Measurements from ENCODE around the gene CEP95. TPM values are rescaled to one million over a fixed set of nuclear protein-coding genes. Genes with fewer than 3 reads are reported as not detected.

The CEP95 gene
- total and polyA plus RNA-seq, 8 donors: 15.7 to 115 (median 53.6) TPM

- peaks cover 48 to 73% (median 60%) of the 10 kb centered on the region in 4 donors for H3K4me1 ChIP-seq
- no peaks in the 10 kb centered on the region for H3K9me3 ChIP-seq
These were observed 3.4 kb upstream of the CEP95 start for GRCh38 chr17:64503341-64503740.

GRCh38 chr17:64503821-64504768, 2.7 kb upstream of the CEP95 start:
- 8 to 22% (median 14%) methylated on average over 7 of the region's 7 CpGs for WGBS, 5 donors

More at GRCh38 chr17:64503341-64503740, 3.4 kb upstream of the CEP95 start:
- Histone ChIP-seq H3K27me3 (no peaks in the 10 kb centered on the region), H3K27ac (peak overlapping the region in 4 of 5 donors; percentile 33 to 100 (median 99)), H3K36me3 (peaks cover 61 to 65% (median 63%) of the 10 kb centered on the region in 4 donors), H3K4me3 (peak overlapping the region; percentile 62 to 89 (median 86))
- no peak for TF ChIP-seq EP300 (IDR thresholded peaks at IDR 0.05)
- TF ChIP-seq CTCF (IDR thresholded peaks at IDR 0.05): no peak
- no peak for TF ChIP-seq POLR2AphosphoS5 (IDR thresholded peaks at IDR 0.05)
- TF ChIP-seq POLR2A (IDR thresholded peaks at IDR 0.05): no peak
- 41 to 59% (median 47%) methylated on average over 5 of the region's 5 CpGs for WGBS, 5 donors
- intact Hi-C loops (cut with DNase I; ENCODE audit: low total_unique reads): no loop called here
- DNase-seq: no peak

GRCh38 chr17:64504769-64505339, 1.9 kb upstream of the CEP95 start:
- peak overlapping the region; percentile 97 to 100 (median 100) for H3K27ac ChIP-seq
- 0 to 1% (median 0%) methylated on average over 13 of the region's 13 CpGs for WGBS, 5 donors
- H3K36me3 ChIP-seq: peaks cover 54 to 60% (median 58%) of the 10 kb centered on the region in 4 donors
- intact Hi-C loops (cut with DNase I; ENCODE audit: low total_unique reads): no loop called here
- peaks cover 48 to 71% (median 62%) of the 10 kb centered on the region in 4 donors for H3K4me1 ChIP-seq
- H3K9me3 ChIP-seq: no peaks in the 10 kb centered on the region
- no peaks in the 10 kb centered on the region for H3K27me3 ChIP-seq
- H3K4me3 ChIP-seq: peak overlapping the region; percentile 62 to 89 (median 86)
- peak in 1 of 2 donors; percentile 77 for DNase-seq
- TF ChIP-seq POLR2AphosphoS5 (IDR thresholded peaks at IDR 0.05) (no peak), EP300 (IDR thresholded peaks at IDR 0.05) (no peak), POLR2A (IDR thresholded peaks at IDR 0.05) (no peak), CTCF (IDR thresholded peaks at IDR 0.05) (no peak)

More at GRCh38 chr17:64503821-64504768, 2.7 kb upstream of the CEP95 start:
- H3K36me3 ChIP-seq: peaks cover 57 to 60% (median 58%) of the 10 kb centered on the region in 4 donors
- H3K27ac ChIP-seq: peak overlapping the region; percentile 32 to 100 (median 100)
- intact Hi-C loops (cut with DNase I; ENCODE audit: low total_unique reads): no loop called here
- TF ChIP-seq CTCF (IDR thresholded peaks at IDR 0.05) (no peak), POLR2AphosphoS5 (IDR thresholded peaks at IDR 0.05) (no peak), POLR2A (IDR thresholded peaks at IDR 0.05) (no peak), EP300 (IDR thresholded peaks at IDR 0.05) (no peak)
- no peaks in the 10 kb centered on the region for H3K27me3 ChIP-seq
- DNase-seq: peak in 1 of 2 donors; percentile 25
- H3K4me1 ChIP-seq: peaks cover 47 to 73% (median 62%) of the 10 kb centered on the region in 4 donors
- no peaks in the 10 kb centered on the region for H3K9me3 ChIP-seq
- peak overlapping the region; percentile 62 to 89 (median 86) for H3K4me3 ChIP-seq

Measured in stomach (tissue), 9 donors.